ENCODE results near the gene DDX24.

DNA sequence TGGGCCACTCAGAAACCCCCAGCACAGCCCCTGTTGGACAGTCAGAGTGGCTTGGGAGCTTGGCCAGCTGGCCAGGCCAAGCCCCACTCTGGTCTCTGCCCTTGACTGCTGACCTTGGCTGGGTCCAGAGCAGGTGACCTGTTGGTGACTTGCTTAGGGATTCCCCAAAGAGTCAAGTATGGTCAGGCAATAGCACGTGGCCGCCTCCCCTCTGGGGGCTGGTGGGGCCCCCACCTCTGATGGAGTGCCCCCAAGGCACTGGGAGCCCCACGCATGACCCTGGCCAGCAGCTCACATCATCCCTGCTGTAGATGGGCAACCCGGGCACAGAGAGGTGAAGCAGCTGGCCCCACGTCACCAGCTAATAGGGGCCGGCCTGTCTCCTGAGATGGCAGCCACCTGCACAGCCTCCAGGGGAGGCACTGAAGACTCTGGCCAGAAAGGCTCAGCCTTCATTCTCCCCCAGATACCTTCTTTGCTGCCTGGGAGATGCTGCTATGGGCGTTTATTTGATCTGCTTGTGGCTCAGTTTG, 82.1 kb downstream of the DDX24 start:
- TF ChIP-seq TAF1 (IDR thresholded peaks at IDR 0.05; ENCODE audit: low read depth), result no peak
- TF ChIP-seq RAD21 (IDR thresholded peaks at IDR 0.05; ENCODE audit: low read depth), result no peak
- TF ChIP-seq, protein P1, sequence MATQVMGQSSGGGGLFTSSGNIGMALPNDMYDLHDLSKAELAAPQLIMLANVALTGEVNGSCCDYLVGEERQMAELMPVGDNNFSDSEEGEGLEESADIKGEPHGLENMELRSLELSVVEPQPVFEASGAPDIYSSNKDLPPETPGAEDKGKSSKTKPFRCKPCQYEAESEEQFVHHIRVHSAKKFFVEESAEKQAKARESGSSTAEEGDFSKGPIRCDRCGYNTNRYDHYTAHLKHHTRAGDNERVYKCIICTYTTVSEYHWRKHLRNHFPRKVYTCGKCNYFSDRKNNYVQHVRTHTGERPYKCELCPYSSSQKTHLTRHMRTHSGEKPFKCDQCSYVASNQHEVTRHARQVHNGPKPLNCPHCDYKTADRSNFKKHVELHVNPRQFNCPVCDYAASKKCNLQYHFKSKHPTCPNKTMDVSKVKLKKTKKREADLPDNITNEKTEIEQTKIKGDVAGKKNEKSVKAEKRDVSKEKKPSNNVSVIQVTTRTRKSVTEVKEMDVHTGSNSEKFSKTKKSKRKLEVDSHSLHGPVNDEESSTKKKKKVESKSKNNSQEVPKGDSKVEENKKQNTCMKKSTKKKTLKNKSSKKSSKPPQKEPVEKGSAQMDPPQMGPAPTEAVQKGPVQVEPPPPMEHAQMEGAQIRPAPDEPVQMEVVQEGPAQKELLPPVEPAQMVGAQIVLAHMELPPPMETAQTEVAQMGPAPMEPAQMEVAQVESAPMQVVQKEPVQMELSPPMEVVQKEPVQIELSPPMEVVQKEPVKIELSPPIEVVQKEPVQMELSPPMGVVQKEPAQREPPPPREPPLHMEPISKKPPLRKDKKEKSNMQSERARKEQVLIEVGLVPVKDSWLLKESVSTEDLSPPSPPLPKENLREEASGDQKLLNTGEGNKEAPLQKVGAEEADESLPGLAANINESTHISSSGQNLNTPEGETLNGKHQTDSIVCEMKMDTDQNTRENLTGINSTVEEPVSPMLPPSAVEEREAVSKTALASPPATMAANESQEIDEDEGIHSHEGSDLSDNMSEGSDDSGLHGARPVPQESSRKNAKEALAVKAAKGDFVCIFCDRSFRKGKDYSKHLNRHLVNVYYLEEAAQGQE (IDR thresholded peaks at IDR 0.05; ENCODE audit: low read depth), result no peak

Data from Ishikawa (cell line).